Esophagus mucosa (tissue), 1 donor: Measurements from ENCODE around the gene CLCA1. TPM values are rescaled to one million over a fixed set of nuclear protein-coding genes. Genes with fewer than 3 reads are reported as not detected.

ENCODE experiments used
- ATAC-seq: fragments of 200-7000 bp; cut with Tn5 transposase; one replicate; pipeline ENCODE4 v1.9.1; 2020
- total RNA-seq: library from RNA; stranded (reverse); gene quantifications from one replicate; pipeline ENCODE4 v1.2.4, GENCODE V29; 2023
- donor health status: DM: yes; HTN: yes; CAD: no.

Gene CLCA1
- total RNA-seq, 1 donor from 2014 or later = 0.08 TPM

DNA sequence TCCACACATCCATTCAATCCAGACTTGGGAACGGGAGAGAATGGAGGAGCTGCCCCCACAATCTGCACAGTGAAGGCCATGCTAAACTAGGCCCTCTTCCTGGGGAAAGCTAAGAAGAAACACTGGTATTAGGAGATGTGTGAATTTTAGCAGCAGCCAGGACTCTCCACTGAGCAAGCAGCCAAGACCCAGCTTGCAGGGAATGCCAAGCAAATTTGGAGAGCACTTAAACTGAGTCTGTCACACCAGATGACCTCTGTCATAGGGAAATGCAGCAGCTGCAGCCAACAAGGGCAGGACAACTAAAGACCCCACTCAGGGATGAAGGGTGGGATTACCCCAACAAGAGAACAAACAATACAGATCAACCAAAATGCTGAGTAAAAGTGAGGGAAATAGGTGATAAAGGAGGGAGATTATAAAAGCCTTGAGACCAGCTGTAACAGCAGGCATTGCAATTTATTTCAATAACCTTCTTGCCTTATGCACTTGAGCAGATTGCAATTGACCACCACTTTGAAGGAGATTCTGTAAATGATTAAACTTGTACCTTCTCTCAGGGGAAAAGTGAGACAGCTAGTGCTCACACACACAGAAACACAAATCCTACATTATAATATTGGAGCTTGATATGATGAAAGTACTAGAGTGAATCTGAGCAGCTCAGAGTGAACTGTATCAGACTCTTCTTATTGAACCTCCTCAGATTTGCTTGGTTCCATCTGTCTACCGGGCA is 2.5 kb upstream of the CLCA1 start:
- ATAC-seq = no peak

GRCh38 chr1:86466986-86467385 is 1.7 kb upstream of the CLCA1 start:
- no peak for ATAC-seq

GRCh38 chr1:86470859-86471258 is 2.1 kb downstream of the CLCA1 start:
- ATAC-seq = no peak

GRCh38 chr1:86471291-86471690 is 2.6 kb downstream of the CLCA1 start:
- no peak for ATAC-seq

GRCh38 chr1:86472152-86472551 is 3.4 kb downstream of the CLCA1 start:
- ATAC-seq = no peak

DNA sequence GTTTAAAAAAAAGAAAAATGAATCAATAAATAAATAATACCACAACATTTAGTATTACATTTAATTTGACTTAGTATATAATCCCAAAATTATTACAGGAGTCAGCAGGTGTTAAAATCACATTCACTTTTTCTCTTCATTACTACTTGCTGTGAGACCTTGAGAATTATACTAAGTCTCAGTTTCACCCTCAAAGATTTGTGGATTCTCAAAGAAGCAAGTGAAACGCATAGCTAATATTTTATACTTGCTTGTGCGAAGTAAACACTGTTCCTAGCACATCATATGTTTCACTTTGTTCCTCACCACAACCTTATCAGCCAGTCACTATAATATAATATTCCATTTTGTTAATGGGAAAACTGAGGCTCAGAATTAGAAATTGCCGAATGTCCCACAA is 4.0 kb downstream of the CLCA1 start:
- no peak for ATAC-seq

DNA sequence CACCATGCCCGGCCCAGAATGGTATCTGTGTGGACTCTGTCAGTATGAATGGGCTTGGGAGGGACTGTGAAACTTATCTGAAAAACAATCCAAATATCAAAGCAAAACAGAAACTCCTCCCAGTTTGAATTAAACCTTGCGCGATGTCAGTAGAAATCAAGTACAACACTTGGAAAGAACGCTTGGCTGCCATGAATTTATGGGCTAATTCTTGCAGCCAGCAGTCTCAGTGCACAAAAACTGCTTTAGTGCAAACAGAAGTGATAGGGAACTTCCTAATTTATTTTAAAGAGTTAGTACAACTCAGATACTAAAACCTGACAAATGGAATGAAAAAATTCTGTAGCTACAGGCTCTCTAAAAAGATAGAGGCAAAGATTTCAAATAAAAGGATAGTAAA is 8.5 kb downstream of the CLCA1 start:
- no peak for ATAC-seq

DNA sequence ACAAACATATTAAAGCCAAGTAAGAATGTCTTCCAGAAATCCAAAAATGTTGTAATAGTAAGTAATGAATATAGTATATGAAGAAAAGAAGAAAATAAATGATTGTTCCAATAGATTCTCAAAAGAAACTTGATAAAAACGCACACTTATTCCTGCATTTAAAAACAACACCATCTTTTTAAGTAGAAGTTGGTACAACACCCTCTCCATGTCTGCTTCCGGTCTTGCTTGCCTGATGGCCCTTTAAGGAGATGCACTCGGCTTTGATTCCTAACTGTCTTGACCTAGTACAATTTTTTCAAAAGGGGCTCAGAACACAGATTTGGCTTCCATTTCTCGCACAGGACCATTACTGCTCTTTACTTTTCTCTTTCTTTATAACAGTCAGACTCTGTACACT is 9.0 kb downstream of the CLCA1 start:
- no peak for ATAC-seq

DNA sequence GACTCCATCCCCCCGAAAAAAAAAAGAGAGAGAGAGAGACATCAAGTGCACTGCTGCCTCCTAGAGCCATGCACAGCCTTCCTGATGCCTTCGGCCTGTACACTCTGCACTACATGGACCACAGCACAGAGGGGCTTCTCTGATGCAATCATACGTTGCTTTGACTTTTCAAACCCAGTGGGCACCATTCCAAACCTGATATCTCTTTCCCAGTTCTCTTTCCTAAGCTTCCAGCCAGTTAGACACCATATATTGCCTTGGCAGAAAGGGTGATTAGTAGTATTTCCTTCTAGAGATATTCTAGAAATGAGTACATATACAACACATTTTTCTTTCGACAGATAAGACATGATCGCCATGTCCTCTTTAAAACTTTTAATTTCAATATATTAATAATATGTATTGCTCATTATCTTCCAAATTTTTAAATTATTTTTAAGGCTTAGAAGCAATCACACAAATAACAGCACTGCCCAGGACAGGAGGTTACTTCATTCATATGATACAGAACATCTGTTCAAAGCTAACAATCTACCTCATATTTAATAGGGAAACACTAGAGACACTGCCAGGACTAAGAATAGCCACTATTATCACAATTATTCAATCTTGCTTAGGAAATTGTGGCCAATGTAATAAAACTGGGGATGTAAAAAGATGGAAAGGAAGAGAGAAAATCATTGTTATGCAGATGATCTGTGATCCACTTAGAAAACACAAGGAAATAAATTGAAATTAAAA is 9.9 kb downstream of the CLCA1 start:
- ATAC-seq = no peak

- ATAC-seq = no peak
Observed at GRCh38 chr1:86481966-86482365, 13.2 kb downstream of the CLCA1 start.

DNA sequence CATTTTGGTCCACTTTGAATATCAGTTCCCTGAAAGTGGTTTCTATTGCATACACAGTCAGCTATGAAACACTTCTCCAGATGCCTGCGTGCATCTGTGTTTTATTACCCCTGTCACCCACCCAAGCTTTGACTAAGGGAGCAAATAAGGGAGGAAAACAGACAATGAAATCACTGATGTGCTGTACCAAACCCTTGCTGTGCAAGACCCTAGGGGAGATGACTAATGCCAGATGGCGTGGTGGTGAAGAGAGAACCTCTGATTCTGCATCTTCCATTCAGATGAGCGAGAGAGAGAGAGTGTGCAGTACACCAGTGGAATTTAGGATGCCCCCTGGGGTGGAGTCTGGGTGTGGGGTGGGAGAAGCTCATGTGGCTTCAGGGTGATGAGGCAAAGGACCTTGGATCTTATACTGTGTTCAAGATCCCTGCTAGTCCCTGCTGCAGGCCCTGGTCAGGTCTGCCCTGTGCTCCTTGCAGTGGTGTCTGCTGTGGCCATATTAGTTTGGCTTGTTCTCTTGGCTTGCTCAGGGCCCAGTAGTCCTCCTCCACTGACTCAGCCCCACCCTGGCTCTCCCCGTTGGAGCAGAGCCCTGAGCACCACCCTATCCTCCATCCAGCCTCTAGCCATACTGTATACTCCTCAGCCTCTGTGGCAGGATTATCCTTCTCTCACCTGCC is 18.5 kb downstream of the CLCA1 start:
- ATAC-seq = peak; percentile 55

GRCh38 chr1:86487811-86488141 is 19.0 kb downstream of the CLCA1 start:
- ATAC-seq = no peak

- ATAC-seq = no peak
Observed at GRCh38 chr1:86489242-86489878, 20.6 kb downstream of the CLCA1 start.

GRCh38 chr1:86491171-86491950 is 22.6 kb downstream of the CLCA1 start:
- no peak for ATAC-seq

- no peak for ATAC-seq
Observed at GRCh38 chr1:86498281-86498680, 29.6 kb downstream of the CLCA1 start.

GRCh38 chr1:86499987-86500593 is 31.4 kb downstream of the CLCA1 start:
- ATAC-seq = peak; percentile 55

DNA sequence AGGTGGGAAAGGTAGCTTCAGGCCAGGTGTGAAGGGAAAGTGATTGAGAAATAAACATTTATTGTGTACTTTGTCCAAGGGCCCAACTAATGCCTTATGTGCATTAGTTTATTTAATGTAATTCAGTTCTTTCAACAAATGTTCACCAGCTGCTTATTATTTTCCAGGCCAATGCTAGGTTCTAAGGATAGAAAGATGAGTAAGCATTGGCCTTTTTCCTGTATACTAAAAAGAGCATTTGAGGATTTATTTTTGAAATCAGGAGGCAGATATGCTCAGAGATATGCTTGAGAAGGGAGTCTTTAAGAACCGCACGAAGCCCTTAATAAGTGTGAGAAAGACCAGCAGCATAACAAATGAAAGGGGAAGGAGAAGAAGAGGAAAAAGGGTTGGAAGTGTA is 32.0 kb downstream of the CLCA1 start:
- ATAC-seq = no peak

DNA sequence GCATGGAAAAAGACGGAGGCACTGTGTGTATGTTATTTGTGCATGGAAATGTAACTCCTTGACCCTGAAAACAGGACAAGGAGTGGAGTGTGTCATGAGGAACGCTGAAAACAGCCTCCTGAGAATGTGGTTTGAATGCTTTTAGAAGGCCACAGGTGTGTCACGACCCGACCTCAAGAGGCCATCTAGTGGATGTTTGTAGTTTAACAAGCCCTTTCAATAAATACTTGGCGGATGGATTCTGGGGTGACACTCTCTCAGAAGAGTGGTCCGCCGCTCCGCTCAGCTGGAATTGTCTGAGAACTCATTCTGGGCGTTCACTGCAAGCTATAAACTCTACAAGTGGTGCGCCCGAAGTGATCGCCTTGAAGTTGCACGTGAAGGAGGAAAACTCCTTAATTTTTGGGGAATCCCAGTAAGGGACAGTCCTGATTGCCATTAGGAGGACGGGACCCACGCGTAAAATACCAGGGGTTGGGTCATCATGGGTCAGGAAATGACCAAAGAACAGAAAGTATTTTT is 33.5 kb downstream of the CLCA1 start:
- peak; percentile 53 for ATAC-seq

- peak; percentile 76 for ATAC-seq
Observed at GRCh38 chr1:86502721-86503405, 34.1 kb downstream of the CLCA1 start.

DNA sequence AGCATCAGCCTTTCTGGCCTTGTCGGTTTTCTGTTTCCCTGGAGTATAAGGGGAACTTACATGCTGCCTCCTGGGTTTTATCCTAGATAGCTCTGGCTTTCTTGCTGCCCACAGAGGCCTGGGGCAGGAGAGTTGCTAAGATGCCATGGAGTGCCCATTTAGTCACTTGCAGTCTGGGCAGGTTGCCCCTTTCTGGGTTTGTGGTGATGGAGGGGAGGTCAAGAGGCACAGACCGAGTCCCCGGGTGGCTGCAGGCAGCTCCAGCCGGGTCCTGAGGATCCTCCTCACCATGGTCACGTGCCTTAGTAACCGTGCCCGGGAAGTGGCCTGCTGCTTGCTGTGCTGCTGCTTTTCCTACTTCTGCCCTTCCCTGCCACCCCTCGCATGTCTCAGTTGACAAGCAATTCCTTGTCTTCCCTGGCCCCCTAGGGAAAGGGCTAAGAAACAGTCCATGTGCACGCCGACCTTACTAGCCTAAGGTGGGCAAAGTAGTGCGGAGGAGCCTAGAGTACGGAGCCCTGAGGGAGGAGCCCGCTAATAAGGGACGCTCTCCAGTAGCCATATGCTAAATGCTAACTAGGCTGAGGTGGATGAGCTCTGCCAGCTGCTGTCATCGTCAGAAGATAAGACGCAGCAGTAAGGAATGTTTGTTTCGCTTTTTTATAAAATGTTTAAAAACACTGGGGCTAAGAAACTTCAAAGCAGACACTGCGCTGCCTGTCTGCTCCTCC is 34.8 kb downstream of the CLCA1 start:
- no peak for ATAC-seq

DNA sequence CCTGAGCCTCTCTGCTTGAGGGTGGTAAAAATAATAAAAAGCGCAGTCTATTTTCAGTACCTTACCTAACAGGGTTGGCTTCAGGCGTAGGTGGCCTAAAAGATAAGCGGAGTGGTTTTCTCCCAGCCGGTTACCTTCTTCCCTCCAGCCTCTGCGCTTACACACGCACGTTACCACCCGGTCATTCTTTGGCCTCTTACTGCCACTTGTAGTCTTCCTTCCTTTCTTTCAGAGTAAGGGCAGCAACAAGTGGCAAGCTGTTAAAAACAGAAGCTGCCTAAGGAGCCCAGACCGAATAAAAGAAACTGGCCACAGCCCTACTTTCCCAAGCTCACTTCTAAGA is 35.4 kb downstream of the CLCA1 start:
- no peak for ATAC-seq
